ENCODE measurements around the gene ST3GAL3. TPM values are rescaled to one million over a fixed set of nuclear protein-coding genes. Genes with fewer than 3 reads are reported as not detected.

Gene ST3GAL3
- total and polyA plus RNA-seq, 2 of the 13 experiments (the other 11 are each of a cell fraction or from before 2014, with no cell fraction given), result 5.1 to 8.1 TPM

DNA sequence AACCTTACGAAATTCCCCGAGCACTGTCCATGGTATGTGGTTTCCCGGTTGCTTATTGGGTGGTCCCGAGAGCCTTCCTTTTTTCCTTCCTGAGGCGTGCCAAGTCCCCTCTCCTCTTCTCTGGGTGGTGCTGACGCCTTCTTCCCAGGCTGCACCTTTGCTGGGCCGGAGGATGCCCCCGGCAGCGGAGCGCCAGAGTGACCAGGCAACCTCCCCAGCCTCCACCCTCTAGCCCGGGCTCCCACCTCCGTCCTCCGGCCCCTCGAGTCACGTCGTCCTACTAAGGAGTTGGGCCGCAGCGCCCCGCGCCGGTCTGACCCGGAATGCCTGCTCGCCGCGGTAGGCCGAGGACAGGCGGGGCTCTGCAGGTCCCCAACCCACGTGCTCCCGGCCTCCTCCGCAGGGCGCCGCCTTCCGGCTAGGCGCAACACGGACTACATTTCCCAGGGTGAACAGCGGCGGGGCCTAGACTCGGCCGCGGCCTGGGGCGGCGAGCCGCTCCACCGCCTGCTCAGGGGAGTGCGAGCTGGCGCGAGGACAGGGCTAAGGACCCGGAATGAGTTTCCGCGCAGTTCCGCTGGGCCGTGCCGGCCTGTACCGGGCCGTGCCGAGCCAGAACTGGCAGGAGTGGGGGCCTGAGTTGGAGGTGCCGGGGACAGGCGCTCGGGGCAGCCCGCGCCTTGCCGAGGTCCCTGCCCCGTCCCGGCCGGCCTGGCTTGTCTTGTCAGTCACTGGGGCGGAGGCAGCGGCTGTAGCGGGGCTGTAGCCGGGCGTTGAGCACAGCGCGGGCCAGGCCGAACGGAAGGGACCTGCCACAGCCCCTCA lies 239.1 kb downstream of the ST3GAL3 start, which contains the start of gene IPO13 (continued):
- TF ChIP-seq SMYD3 (CRISPR knock-in tag; IDR thresholded peaks at IDR 0.05) (no peak; the same call in 1 of the 2 replicates), ZNF550 (CRISPR knock-in tag; IDR thresholded peaks at IDR 0.05; ENCODE audit: borderline replicate concordance) (peak; percentile 55; the same call in 1 of the 2 replicates), SNRNP70 (IDR thresholded peaks at IDR 0.05; ENCODE audit: low read depth, low read length) (no peak), KAT2B (IDR thresholded peaks at IDR 0.05; ENCODE audit: borderline replicate concordance, low read depth, low read length) (no peak), ZNF432 (CRISPR knock-in tag; IDR thresholded peaks at IDR 0.05; ENCODE audit: borderline replicate concordance) (no peak), ZNF350 (CRISPR knock-in tag; IDR thresholded peaks at IDR 0.05; ENCODE audit: borderline replicate concordance, low read depth) (peak; percentile 96), MYC (CRISPR knock-in tag; IDR thresholded peaks at IDR 0.05; ENCODE audit: borderline replicate concordance) (peak; percentile 99), NCOA5 (CRISPR knock-in tag; IDR thresholded peaks at IDR 0.05) (no peak), ZNF225 (CRISPR knock-in tag; IDR thresholded peaks at IDR 0.05) (peak; percentile 82), ZNF746 (CRISPR knock-in tag; IDR thresholded peaks at IDR 0.05) (no peak; the same call in none of the 2 replicates), ZNF703 (CRISPR knock-in tag; IDR thresholded peaks at IDR 0.05; ENCODE audit: borderline replicate concordance) (peak; percentile 82; the same call in 1 of the 2 replicates), SETDB1 (CRISPR knock-in tag; IDR thresholded peaks at IDR 0.05; ENCODE audit: borderline replicate concordance) (peak; percentile 83; the same call in 1 of the 2 replicates), IKZF4 (CRISPR knock-in tag; IDR thresholded peaks at IDR 0.05; ENCODE audit: borderline replicate concordance, low read depth, not compliant biosample characterization) (peak; percentile 82), ISL2 (CRISPR knock-in tag; IDR thresholded peaks at IDR 0.05) (peak; percentile 51; the same call in 1 of the 2 replicates), ZNF547 (CRISPR knock-in tag; IDR thresholded peaks at IDR 0.05) (peak; percentile 86), U2AF2 (IDR thresholded peaks at IDR 0.05; ENCODE audit: low read depth, low read length) (0 out of 2 replicates have a peak, but pooled peaks have one; percentile 57), KLF11 (CRISPR knock-in tag; IDR thresholded peaks at IDR 0.05) (peak; percentile 85), HES4 (CRISPR knock-in tag; IDR thresholded peaks at IDR 0.05; ENCODE audit: borderline replicate concordance) (peak; percentile 61; the same call in 1 of the 2 replicates)
- TF ChIP-seq, protein P1, sequence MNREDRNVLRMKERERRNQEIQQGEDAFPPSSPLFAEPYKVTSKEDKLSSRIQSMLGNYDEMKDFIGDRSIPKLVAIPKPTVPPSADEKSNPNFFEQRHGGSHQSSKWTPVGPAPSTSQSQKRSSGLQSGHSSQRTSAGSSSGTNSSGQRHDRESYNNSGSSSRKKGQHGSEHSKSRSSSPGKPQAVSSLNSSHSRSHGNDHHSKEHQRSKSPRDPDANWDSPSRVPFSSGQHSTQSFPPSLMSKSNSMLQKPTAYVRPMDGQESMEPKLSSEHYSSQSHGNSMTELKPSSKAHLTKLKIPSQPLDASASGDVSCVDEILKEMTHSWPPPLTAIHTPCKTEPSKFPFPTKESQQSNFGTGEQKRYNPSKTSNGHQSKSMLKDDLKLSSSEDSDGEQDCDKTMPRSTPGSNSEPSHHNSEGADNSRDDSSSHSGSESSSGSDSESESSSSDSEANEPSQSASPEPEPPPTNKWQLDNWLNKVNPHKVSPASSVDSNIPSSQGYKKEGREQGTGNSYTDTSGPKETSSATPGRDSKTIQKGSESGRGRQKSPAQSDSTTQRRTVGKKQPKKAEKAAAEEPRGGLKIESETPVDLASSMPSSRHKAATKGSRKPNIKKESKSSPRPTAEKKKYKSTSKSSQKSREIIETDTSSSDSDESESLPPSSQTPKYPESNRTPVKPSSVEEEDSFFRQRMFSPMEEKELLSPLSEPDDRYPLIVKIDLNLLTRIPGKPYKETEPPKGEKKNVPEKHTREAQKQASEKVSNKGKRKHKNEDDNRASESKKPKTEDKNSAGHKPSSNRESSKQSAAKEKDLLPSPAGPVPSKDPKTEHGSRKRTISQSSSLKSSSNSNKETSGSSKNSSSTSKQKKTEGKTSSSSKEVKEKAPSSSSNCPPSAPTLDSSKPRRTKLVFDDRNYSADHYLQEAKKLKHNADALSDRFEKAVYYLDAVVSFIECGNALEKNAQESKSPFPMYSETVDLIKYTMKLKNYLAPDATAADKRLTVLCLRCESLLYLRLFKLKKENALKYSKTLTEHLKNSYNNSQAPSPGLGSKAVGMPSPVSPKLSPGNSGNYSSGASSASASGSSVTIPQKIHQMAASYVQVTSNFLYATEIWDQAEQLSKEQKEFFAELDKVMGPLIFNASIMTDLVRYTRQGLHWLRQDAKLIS (CRISPR knock-in tag; IDR thresholded peaks at IDR 0.05), result no peak
- TF ChIP-seq, protein P2, sequence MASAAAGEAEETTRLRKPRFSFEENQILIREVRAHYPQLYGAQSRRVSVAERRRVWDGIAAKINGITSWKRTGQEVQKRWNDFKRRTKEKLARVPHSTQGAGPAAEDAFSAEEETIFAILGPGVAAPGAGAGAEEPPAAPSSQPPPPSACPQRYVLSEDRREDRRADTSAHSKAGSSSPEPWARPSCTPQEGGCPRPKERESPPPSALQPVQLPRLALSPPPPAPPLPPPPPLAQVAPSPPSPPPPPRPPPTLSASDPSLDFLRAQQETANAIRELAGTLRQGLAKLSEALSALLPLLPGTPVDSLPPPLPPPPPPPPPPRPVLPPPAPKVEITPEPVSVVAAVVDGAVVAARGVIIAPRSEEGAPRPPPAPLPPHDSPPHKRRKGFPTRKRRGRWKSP (CRISPR knock-in tag; IDR thresholded peaks at IDR 0.05), result peak; percentile 78
- TF ChIP-seq, protein P3, sequence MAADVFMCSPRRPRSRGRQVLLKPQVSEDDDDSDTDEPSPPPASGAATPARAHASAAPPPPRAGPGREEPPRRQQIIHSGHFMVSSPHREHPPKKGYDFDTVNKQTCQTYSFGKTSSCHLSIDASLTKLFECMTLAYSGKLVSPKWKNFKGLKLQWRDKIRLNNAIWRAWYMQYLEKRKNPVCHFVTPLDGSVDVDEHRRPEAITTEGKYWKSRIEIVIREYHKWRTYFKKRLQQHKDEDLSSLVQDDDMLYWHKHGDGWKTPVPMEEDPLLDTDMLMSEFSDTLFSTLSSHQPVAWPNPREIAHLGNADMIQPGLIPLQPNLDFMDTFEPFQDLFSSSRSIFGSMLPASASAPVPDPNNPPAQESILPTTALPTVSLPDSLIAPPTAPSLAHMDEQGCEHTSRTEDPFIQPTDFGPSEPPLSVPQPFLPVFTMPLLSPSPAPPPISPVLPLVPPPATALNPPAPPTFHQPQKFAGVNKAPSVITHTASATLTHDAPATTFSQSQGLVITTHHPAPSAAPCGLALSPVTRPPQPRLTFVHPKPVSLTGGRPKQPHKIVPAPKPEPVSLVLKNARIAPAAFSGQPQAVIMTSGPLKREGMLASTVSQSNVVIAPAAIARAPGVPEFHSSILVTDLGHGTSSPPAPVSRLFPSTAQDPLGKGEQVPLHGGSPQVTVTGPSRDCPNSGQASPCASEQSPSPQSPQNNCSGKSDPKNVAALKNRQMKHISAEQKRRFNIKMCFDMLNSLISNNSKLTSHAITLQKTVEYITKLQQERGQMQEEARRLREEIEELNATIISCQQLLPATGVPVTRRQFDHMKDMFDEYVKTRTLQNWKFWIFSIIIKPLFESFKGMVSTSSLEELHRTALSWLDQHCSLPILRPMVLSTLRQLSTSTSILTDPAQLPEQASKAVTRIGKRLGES (CRISPR knock-in tag; IDR thresholded peaks at IDR 0.05; ENCODE audit: borderline replicate concordance), result no peak

All from HepG2 (cell line).